Fibroblast of lung (primary cell): Measurements from ENCODE around the gene TCERG1L. TPM values are rescaled to one million over a fixed set of nuclear protein-coding genes. Genes with fewer than 3 reads are reported as not detected.

Experiments used
- DNase-seq, 2 donors: peaks; one replicate each; pipeline versions ENCODE4 v3.0.0 to v3.0.0-alpha.2; 2010; ENCODE audit warnings: low read depth in 2 of 2
- H2AFZ ChIP-seq: 2 replicates; pipeline ENCODE4 v1.5.1; 2012; ENCODE audit warnings: low read length, control low read depth, inconsistent platforms
- H3K27ac ChIP-seq: 2 replicates; pipeline ENCODE4 v1.5.1; 2011; ENCODE audit warnings: low read length, control low read depth; ENCODE audit not compliant: insufficient read depth
- H3K27me3 ChIP-seq: 2 replicates; pipeline ENCODE4 v1.5.1; 2011; ENCODE audit warnings: mild to moderate bottlenecking, low read length; ENCODE audit not compliant: control insufficient read depth, insufficient read depth
- H3K36me3 ChIP-seq: 2 replicates; pipeline ENCODE4 v1.5.1; 2011; ENCODE audit warnings: low read length; ENCODE audit not compliant: control insufficient read depth, insufficient read depth
- H3K4me1 ChIP-seq: 2 replicates; pipeline ENCODE4 v1.5.1; 2011; ENCODE audit warnings: low read length; ENCODE audit not compliant: control insufficient read depth, insufficient read depth; ENCODE audit errors: extremely low read depth
- H3K4me2 ChIP-seq: 2 replicates; pipeline ENCODE4 v1.5.1; 2011; ENCODE audit warnings: low read length, control low read depth; ENCODE audit not compliant: insufficient read depth; ENCODE audit errors: extremely low read depth
- H3K4me3 ChIP-seq, 4 experiments: fragments of 200-600 bp in 1 of 4; sonication (generic) in 1 of 4; replicated peaks in 1 of 4; 2 replicates each; pipeline ENCODE4 v1.5.1; 2011 to 2016; ENCODE audit warnings: low read length in 4 of 4, low read depth in 3 of 4, mild to moderate bottlenecking in 3 of 4, control low read depth in 2 of 4, inconsistent platforms in 1 of 4, mixed read lengths in 1 of 4; ENCODE audit not compliant: insufficient read depth in 1 of 4; ENCODE audit errors: control extremely low read depth in 1 of 4
- H3K79me2 ChIP-seq: 2 replicates; pipeline ENCODE4 v1.5.1; 2012; ENCODE audit warnings: mild to moderate bottlenecking, low read length, inconsistent platforms; ENCODE audit not compliant: control insufficient read depth, insufficient read depth
- H3K9ac ChIP-seq: 2 replicates; pipeline ENCODE4 v1.5.1; 2011; ENCODE audit warnings: mild to moderate bottlenecking, low read length, control low read depth; ENCODE audit not compliant: insufficient read depth
- H3K9me3 ChIP-seq: 2 replicates; pipeline ENCODE4 v1.5.1; 2012; ENCODE audit warnings: low read depth, low read length; ENCODE audit not compliant: control insufficient read depth, insufficient read depth
- H4K20me1 ChIP-seq: 2 replicates; pipeline ENCODE4 v1.5.1; 2011; ENCODE audit warnings: low read length; ENCODE audit not compliant: control insufficient read depth, insufficient read depth; ENCODE audit errors: extremely low read depth
- EZH2 ChIP-seq: IDR thresholded peaks from 2 replicates; pipeline ENCODE4 v1.5.1; 2012; ENCODE audit warnings: low read length, control low read depth, mild to moderate bottlenecking; ENCODE audit errors: missing control alignments
- polyA plus RNA-seq, 2 donors: library from polyadenylated mRNA; depleted of rRNA in 1 of 2; stranded (reverse) in 1 of 2; unstranded in 1 of 2; fragments of >200 nt; gene quantifications; 2 replicates each; pipeline ENCODE4 v1.2.1, GENCODE V29; 2011 to 2012; ENCODE audit warnings: missing spikeins in 1 of 2
- total RNA-seq: library from RNA; depleted of rRNA; stranded (reverse); fragments of >200 nt; gene quantifications from 2 replicates; pipeline ENCODE4 v1.2.1, GENCODE V29; 2014
- TF ChIP-seq, protein P1 (sequence below), 2 donors: IDR thresholded peaks in 1 of 2; conservative IDR thresholded peaks in 1 of 2; 1 replicate in 1 of 2; 2 replicates in 1 of 2; pipeline ENCODE4 v1.5.1; 2011 to 2012; ENCODE audit warnings: low read length in 2 of 2, control low read depth in 1 of 2, inconsistent platforms in 1 of 2, low read depth in 1 of 2, mild to moderate bottlenecking in 1 of 2

Gene TCERG1L
- total and polyA plus RNA-seq, 2 donors (not counting 1 experiment from before 2014, with no cell fraction given) = 0.02 TPM; not detected in 1

DNA sequence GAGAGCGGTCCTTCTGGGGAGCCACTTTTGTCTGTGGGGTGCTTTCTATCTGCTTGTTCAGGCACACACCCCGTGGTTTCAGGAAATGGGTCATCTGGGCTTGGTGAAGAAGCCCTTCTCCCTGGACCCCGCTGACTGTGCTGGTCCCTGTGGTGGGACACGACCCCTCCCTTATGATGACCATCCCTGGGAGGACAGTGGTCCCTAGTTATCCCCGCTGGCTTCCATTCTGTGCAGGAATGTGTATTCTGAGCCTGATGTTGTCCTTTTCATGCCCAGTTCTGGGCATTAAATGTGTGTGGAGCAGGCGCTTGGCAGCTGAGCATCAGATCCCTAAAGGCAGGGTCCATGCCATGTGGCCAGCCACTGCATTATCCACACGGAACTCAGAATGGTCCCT lies 71.6 kb downstream of the TCERG1L start:
- Histone ChIP-seq H3K4me2 (no peak overlapping the region), H3K9me3 (no peaks in the 10 kb centered on the region), H2AFZ (no peak overlapping the region), H4K20me1 (no peaks in the 10 kb centered on the region), H3K27me3 (no peaks in the 10 kb centered on the region), H3K4me3 (no peak overlapping the region), H3K79me2 (no peaks in the 10 kb centered on the region), H3K27ac (no peak overlapping the region), H3K4me1 (no peaks in the 10 kb centered on the region), H3K36me3 (no peaks in the 10 kb centered on the region), H3K9ac (no peak overlapping the region)
- no peak for DNase-seq
- TF ChIP-seq, protein P1, sequence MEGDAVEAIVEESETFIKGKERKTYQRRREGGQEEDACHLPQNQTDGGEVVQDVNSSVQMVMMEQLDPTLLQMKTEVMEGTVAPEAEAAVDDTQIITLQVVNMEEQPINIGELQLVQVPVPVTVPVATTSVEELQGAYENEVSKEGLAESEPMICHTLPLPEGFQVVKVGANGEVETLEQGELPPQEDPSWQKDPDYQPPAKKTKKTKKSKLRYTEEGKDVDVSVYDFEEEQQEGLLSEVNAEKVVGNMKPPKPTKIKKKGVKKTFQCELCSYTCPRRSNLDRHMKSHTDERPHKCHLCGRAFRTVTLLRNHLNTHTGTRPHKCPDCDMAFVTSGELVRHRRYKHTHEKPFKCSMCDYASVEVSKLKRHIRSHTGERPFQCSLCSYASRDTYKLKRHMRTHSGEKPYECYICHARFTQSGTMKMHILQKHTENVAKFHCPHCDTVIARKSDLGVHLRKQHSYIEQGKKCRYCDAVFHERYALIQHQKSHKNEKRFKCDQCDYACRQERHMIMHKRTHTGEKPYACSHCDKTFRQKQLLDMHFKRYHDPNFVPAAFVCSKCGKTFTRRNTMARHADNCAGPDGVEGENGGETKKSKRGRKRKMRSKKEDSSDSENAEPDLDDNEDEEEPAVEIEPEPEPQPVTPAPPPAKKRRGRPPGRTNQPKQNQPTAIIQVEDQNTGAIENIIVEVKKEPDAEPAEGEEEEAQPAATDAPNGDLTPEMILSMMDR (conservative IDR thresholded peaks at IDR 0.05 in 1 of 2, IDR thresholded peaks at IDR 0.05 in 1 of 2; ENCODE audit: low read depth in 1 of 2, low read length in 2 of 2) = no peak
- no peak for TF ChIP-seq EZH2

DNA sequence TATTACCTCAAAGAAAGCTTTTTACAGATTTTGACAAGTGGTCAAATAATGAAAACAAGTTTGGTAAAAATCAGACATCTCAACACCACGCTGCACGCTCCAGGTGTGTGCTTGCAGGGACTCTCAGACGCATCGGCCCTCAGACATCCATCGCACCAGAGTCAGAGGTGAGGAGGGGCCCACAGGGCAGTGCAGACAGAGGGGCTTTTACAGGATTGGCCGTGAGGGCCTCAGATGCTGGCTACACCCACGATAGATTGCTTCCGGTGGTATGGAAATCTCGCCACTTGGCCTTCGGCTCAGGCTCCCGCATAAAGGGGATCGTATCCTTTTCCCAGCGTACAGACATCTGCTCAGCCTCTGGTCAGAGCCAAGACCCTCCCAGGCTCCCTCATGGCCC lies 72.1 kb downstream of the TCERG1L start:
- H3K36me3 ChIP-seq = no peaks in the 10 kb centered on the region
- H3K9ac ChIP-seq = no peak overlapping the region

DNA sequence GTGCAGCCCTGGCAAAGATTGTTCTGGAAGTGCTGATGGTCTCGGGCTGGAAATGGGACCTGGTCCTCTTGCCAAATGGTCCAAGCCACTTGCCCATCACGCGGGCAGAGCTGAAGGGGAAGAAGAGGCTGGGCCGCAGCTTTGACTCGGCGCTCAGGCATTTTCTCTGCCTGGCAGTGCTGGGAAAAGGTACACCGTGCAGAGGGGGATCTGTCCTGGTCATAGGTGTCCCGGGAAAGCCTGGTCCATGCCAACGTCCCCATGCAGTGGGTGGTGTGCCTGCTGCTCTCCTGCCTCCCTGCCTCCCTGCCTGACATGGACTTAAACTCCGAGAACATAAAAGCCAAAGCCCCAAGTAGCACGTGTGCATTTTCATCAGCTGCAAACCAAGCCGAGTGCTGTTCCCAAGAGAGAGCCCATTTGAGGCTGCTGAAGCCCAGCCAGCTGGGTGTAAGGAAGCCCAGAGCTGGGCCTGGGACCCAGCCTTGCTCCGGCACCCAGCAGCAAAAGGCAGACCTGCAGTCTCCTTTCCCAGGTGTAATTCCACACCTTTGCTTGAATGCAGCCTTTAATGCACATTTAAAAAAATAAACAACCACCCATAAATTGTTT lies 72.7 kb downstream of the TCERG1L start:
- Histone ChIP-seq H2AFZ (no peak overlapping the region), H3K4me2 (no peak overlapping the region), H3K27me3 (no peaks in the 10 kb centered on the region), H3K36me3 (no peaks in the 10 kb centered on the region), H4K20me1 (no peaks in the 10 kb centered on the region), H3K79me2 (no peaks in the 10 kb centered on the region), H3K4me1 (no peaks in the 10 kb centered on the region), H3K27ac (no peak overlapping the region), H3K9ac (no peak overlapping the region), H3K4me3 (no peak overlapping the region), H3K9me3 (no peaks in the 10 kb centered on the region)
- DNase-seq = no peak
- TF ChIP-seq, protein P1 (conservative IDR thresholded peaks at IDR 0.05 in 1 of 2, IDR thresholded peaks at IDR 0.05 in 1 of 2; ENCODE audit: low read depth in 1 of 2, low read length in 2 of 2) = no peak
- no peak for TF ChIP-seq EZH2

More for the DNA sequence above, 72.1 kb downstream of the TCERG1L start:
- DNase-seq = no peak
- Histone ChIP-seq H3K4me3 (no peak overlapping the region), H3K9me3 (no peaks in the 10 kb centered on the region), H3K79me2 (no peaks in the 10 kb centered on the region), H4K20me1 (no peaks in the 10 kb centered on the region), H3K4me1 (no peaks in the 10 kb centered on the region), H3K27ac (no peak overlapping the region), H3K4me2 (no peak overlapping the region), H2AFZ (no peak overlapping the region), H3K27me3 (no peaks in the 10 kb centered on the region)
- TF ChIP-seq EZH2 = no peak
- TF ChIP-seq, protein P1 (conservative IDR thresholded peaks at IDR 0.05 in 1 of 2, IDR thresholded peaks at IDR 0.05 in 1 of 2; ENCODE audit: low read depth in 1 of 2, low read length in 2 of 2) = no peak
